ENCODE data around the gene SIM1. TPM values are rescaled to one million over a fixed set of nuclear protein-coding genes. Genes with fewer than 3 reads are reported as not detected.

Gene SIM1
- total RNA-seq, 2 experiments from 2014 or later, result not detected

DNA sequence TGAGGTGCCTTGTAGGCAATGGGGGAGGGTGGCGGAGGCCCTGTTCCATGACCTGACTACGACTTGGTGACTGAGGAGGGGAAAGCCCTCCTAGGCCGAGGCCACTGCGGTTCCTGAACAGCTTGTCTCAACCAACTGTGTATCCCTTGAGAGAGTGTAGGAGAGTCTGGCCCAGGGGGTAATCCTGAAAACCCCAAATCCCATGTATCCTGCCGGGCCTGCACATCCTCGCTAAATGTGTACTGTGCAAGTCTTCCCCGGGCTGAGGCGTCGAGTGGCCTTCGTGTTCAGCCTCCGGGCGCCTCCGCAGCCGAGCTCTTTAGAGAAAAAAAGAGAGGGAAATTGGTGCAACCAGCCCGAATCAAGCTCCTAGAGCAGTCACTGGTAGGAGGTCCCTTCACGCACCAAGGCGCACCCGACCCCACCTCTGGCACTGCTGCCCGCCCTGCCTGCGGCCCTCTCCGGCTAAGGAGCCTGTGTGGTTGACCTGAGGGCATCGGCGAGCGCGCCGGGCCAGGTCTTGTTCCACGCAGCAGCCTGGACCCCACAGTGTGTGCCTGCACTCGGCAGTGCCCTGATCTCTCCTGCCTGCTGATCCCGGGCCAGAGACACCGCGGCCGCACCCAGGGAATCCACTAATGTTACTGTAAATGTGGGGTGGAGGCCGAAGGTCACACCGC, 7.3 kb downstream of the SIM1 start:
- intact Hi-C loops (cut with DNase I, micrococcal nuclease), result loop anchor here in 1 of 2 experiments (5.0 kb wide), 1 partner anchor 1625 kb away; the partner anchor contains the start of gene POU3F2
- H3K27ac Mint-ChIP-seq, result no peak overlapping the region
- CTCF ChIA-PET, result no interaction called here
- no peak overlapping the region for H3K27ac ChIP-seq (ENCODE audit: low read depth in 1 of 2, low read length in 2 of 2)
- POLR2A ChIA-PET, result no interaction called here
- no peaks in the 10 kb centered on the region for H3K36me3 Mint-ChIP-seq (ENCODE audit: low read depth)
- ATAC-seq (ENCODE audit: poor library complexity) (no peak), DNase-seq (no peak)
- H3K4me1 Mint-ChIP-seq (ENCODE audit: low read depth), result peaks cover 7% of the 10 kb centered on the region
- H3K9me3 ChIP-seq (ENCODE audit: control insufficient read depth in 1 of 2, insufficient read depth in 1 of 2, low read length in 2 of 2), result peaks cover 49 to 51% of the 10 kb centered on the region in 2 experiments
- TF ChIP-seq, protein P1, sequence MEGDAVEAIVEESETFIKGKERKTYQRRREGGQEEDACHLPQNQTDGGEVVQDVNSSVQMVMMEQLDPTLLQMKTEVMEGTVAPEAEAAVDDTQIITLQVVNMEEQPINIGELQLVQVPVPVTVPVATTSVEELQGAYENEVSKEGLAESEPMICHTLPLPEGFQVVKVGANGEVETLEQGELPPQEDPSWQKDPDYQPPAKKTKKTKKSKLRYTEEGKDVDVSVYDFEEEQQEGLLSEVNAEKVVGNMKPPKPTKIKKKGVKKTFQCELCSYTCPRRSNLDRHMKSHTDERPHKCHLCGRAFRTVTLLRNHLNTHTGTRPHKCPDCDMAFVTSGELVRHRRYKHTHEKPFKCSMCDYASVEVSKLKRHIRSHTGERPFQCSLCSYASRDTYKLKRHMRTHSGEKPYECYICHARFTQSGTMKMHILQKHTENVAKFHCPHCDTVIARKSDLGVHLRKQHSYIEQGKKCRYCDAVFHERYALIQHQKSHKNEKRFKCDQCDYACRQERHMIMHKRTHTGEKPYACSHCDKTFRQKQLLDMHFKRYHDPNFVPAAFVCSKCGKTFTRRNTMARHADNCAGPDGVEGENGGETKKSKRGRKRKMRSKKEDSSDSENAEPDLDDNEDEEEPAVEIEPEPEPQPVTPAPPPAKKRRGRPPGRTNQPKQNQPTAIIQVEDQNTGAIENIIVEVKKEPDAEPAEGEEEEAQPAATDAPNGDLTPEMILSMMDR (IDR thresholded peaks at IDR 0.05), result no peak
- peaks cover 40% of the 10 kb centered on the region for H3K27me3 Mint-ChIP-seq
- H3K4me1 ChIP-seq (ENCODE audit: insufficient read depth, low read length), result peaks cover 12% of the 10 kb centered on the region
- peaks cover 9% of the 10 kb centered on the region for H3K9me3 Mint-ChIP-seq
- peaks cover 95 to 98% of the 10 kb centered on the region in 2 experiments for H3K27me3 ChIP-seq (ENCODE audit: control insufficient read depth in 1 of 2, insufficient read depth in 2 of 2, low read length in 2 of 2)
- H3K4me3 ChIP-seq (ENCODE audit: low read length), result no peak overlapping the region
- H3K36me3 ChIP-seq (ENCODE audit: insufficient read depth, low read length), result no peaks in the 10 kb centered on the region
- no peak overlapping the region for H3K4me3 Mint-ChIP-seq

DNA sequence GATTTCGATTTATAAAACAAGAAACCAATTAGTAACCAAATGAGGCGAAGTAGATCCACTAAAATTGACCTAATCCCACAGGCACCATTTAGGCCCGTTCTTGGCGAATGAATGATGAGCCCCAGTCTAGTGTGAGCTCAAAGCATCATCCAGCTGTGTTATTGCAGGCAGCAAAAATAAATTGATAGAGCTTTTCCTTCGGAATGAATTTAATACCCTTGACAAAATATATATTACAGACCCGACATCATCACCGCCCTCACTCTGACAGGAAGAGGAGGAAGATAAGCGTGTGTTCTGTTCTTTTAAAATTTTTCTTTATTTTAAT, 7.8 kb downstream of the SIM1 start:
- TF ChIP-seq, protein P1 (IDR thresholded peaks at IDR 0.05), result no peak
- no peaks in the 10 kb centered on the region for H3K36me3 ChIP-seq (ENCODE audit: insufficient read depth, low read length)
- ChIA-PET POLR2A (no interaction called here), CTCF (no interaction called here)
- intact Hi-C loops (cut with DNase I, micrococcal nuclease), result loop anchor here in 1 of 2 experiments (5.0 kb wide), 1 partner anchor 1625 kb away; the partner anchor contains the start of gene POU3F2
- Mint-ChIP-seq H3K4me1 (ENCODE audit: low read depth) (peaks cover 1% of the 10 kb centered on the region), H3K9me3 (peaks cover 9% of the 10 kb centered on the region), H3K36me3 (ENCODE audit: low read depth) (no peaks in the 10 kb centered on the region), H3K27ac (no peak overlapping the region), H3K4me3 (no peak overlapping the region), H3K27me3 (peaks cover 34% of the 10 kb centered on the region)
- DNase-seq, result no peak
- peaks cover 96 to 98% of the 10 kb centered on the region in 2 experiments for H3K27me3 ChIP-seq (ENCODE audit: control insufficient read depth in 1 of 2, insufficient read depth in 2 of 2, low read length in 2 of 2)
- H3K9me3 ChIP-seq (ENCODE audit: control insufficient read depth in 1 of 2, insufficient read depth in 1 of 2, low read length in 2 of 2), result peaks cover 47 to 51% of the 10 kb centered on the region in 2 experiments
- peaks cover 12% of the 10 kb centered on the region for H3K4me1 ChIP-seq (ENCODE audit: insufficient read depth, low read length)
- H3K27ac ChIP-seq (ENCODE audit: low read depth in 1 of 2, low read length in 2 of 2), result no peak overlapping the region
- no peak for ATAC-seq (ENCODE audit: poor library complexity)
- no peak overlapping the region for H3K4me3 ChIP-seq (ENCODE audit: low read length)

DNA sequence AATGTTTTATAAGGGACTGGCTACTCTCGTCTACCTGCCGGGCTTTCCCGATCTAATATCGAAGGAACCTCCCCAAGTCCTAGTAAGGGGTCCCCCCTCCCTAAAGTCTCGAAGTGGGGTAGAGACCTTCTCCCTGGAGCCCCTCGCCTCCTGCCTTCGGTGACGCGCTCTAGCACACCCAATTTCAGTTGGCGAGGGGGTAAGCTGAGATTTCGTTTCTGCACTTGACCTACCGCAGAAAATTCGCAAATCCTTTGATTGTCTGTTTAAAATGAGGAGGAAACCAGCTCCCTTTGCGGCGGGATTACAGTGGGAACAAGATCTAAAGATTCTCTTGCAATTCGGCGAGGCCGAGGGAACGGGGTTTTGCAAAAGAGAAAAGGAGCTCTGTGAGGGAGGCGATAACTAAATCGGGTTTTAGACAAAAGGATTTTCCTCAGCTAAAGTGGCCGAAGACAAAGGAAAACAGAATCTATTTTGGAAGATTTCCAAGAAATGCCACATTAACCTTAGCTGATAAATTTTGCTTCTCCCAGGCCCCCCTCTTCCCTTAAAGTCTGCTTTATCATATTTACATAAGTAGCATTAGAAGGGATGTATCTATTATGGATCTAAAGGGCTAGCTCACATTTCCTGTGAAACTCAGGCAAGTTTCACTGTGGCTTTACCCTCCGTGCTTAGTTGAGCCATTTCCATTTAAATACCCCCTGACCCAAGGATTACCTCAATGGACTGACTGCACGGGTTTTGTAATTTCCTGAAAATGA, 8.4 kb downstream of the SIM1 start:
- POLR2A ChIA-PET, result no interaction called here
- TF ChIP-seq, protein P1 (IDR thresholded peaks at IDR 0.05), result no peak
- Mint-ChIP-seq H3K36me3 (ENCODE audit: low read depth) (no peaks in the 10 kb centered on the region), H3K4me1 (ENCODE audit: low read depth) (no peaks in the 10 kb centered on the region), H3K9me3 (peaks cover 9% of the 10 kb centered on the region), H3K27ac (no peak overlapping the region), H3K27me3 (peaks cover 29% of the 10 kb centered on the region), H3K4me3 (no peak overlapping the region)
- Histone ChIP-seq H3K4me1 (ENCODE audit: insufficient read depth, low read length) (peaks cover 10% of the 10 kb centered on the region), H3K9me3 (ENCODE audit: control insufficient read depth in 1 of 2, insufficient read depth in 1 of 2, low read length in 2 of 2) (peaks cover 46 to 49% of the 10 kb centered on the region in 2 experiments), H3K27me3 (ENCODE audit: control insufficient read depth in 1 of 2, insufficient read depth in 2 of 2, low read length in 2 of 2) (peaks cover 96 to 98% of the 10 kb centered on the region in 2 experiments), H3K4me3 (ENCODE audit: low read length) (no peak overlapping the region), H3K27ac (ENCODE audit: low read depth in 1 of 2, low read length in 2 of 2) (no peak overlapping the region), H3K36me3 (ENCODE audit: insufficient read depth, low read length) (no peaks in the 10 kb centered on the region)
- intact Hi-C loops (cut with DNase I, micrococcal nuclease), result loop anchor here in 1 of 2 experiments (5.0 kb wide), 1 partner anchor 1624 kb away; the partner anchor contains the start of gene POU3F2
- DNase-seq (no peak), ATAC-seq (ENCODE audit: poor library complexity) (no peak)
- CTCF ChIA-PET, result no interaction called here
